ENCODE results near the gene NPM1.
A peak's percentile ranks its signal among the peaks of the same experiment; 100 is the strongest.
"Not testable (repeated sequence)": the region's sequence is repeated elsewhere in the genome, so short reads cannot be mapped to it uniquely, and the experiment has no call there.

NPM1 gene

GRCh38 chr5:171366645-171367044 lies 21.0 kb upstream of the NPM1 start:
- no peaks in the 10 kb centered on the region for H3K36me3 ChIP-seq (ENCODE audit: control insufficient read depth, insufficient read depth, low read length)
- no peak overlapping the region for H3K27ac ChIP-seq (ENCODE audit: low read depth, low read length)
- no peak overlapping the region for H3K4me3 ChIP-seq (ENCODE audit: low read length)
- no peaks in the 10 kb centered on the region for H3K4me1 ChIP-seq (ENCODE audit: control insufficient read depth, insufficient read depth, low read length)
- no peak overlapping the region for H3K9ac ChIP-seq (ENCODE audit: low read length)
- H3K27me3 ChIP-seq (ENCODE audit: control insufficient read depth, insufficient read depth, low read length): no peaks in the 10 kb centered on the region

- Histone ChIP-seq H3K27ac (ENCODE audit: low read depth, low read length) (no peak overlapping the region), H3K4me1 (ENCODE audit: control insufficient read depth, insufficient read depth, low read length) (no peaks in the 10 kb centered on the region), H3K9ac (ENCODE audit: low read length) (no peak overlapping the region), H3K36me3 (ENCODE audit: control insufficient read depth, insufficient read depth, low read length) (no peaks in the 10 kb centered on the region), H3K27me3 (ENCODE audit: control insufficient read depth, insufficient read depth, low read length) (no peaks in the 10 kb centered on the region), H3K4me3 (ENCODE audit: low read length) (no peak overlapping the region)
Measured at GRCh38 chr5:171367424-171368370, 20.0 kb upstream of the NPM1 start.

- no peaks in the 10 kb centered on the region for H3K4me1 ChIP-seq (ENCODE audit: control insufficient read depth, insufficient read depth, low read length)
- no peaks in the 10 kb centered on the region for H3K27me3 ChIP-seq (ENCODE audit: control insufficient read depth, insufficient read depth, low read length)
- no peaks in the 10 kb centered on the region for H3K36me3 ChIP-seq (ENCODE audit: control insufficient read depth, insufficient read depth, low read length)
- no peak overlapping the region for H3K4me3 ChIP-seq (ENCODE audit: low read length)
- no peak overlapping the region for H3K27ac ChIP-seq (ENCODE audit: low read depth, low read length)
- no peak overlapping the region for H3K9ac ChIP-seq (ENCODE audit: low read length)
Measured at GRCh38 chr5:171369056-171369455, 18.6 kb upstream of the NPM1 start.

- Histone ChIP-seq H3K36me3 (ENCODE audit: control insufficient read depth, insufficient read depth, low read length) (no peaks in the 10 kb centered on the region), H3K27ac (ENCODE audit: low read depth, low read length) (no peak overlapping the region), H3K27me3 (ENCODE audit: control insufficient read depth, insufficient read depth, low read length) (no peaks in the 10 kb centered on the region), H3K9ac (ENCODE audit: low read length) (no peak overlapping the region), H3K4me3 (ENCODE audit: low read length) (no peak overlapping the region), H3K4me1 (ENCODE audit: control insufficient read depth, insufficient read depth, low read length) (no peaks in the 10 kb centered on the region)
Measured at GRCh38 chr5:171369898-171370297, 17.8 kb upstream of the NPM1 start.

- not testable (repeated sequence) for H3K27me3 ChIP-seq (ENCODE audit: control insufficient read depth, insufficient read depth, low read length); H3K27ac ChIP-seq (ENCODE audit: low read depth, low read length); H3K4me3 ChIP-seq (ENCODE audit: low read length); H3K9ac ChIP-seq (ENCODE audit: low read length); H3K4me1 ChIP-seq (ENCODE audit: control insufficient read depth, insufficient read depth, low read length); H3K36me3 ChIP-seq (ENCODE audit: control insufficient read depth, insufficient read depth, low read length)
Measured at GRCh38 chr5:171370881-171371280, 16.8 kb upstream of the NPM1 start.

- Histone ChIP-seq H3K4me3 (ENCODE audit: low read length) (no peak overlapping the region), H3K27me3 (ENCODE audit: control insufficient read depth, insufficient read depth, low read length) (no peaks in the 10 kb centered on the region), H3K36me3 (ENCODE audit: control insufficient read depth, insufficient read depth, low read length) (no peaks in the 10 kb centered on the region), H3K9ac (ENCODE audit: low read length) (no peak overlapping the region), H3K27ac (ENCODE audit: low read depth, low read length) (no peak overlapping the region), H3K4me1 (ENCODE audit: control insufficient read depth, insufficient read depth, low read length) (no peaks in the 10 kb centered on the region)
Measured at GRCh38 chr5:171371326-171371725, 16.3 kb upstream of the NPM1 start.

GRCh38 chr5:171379961-171380360 lies 7.7 kb upstream of the NPM1 start:
- no peaks in the 10 kb centered on the region for H3K27me3 ChIP-seq (ENCODE audit: control insufficient read depth, insufficient read depth, low read length)
- H3K27ac ChIP-seq (ENCODE audit: low read depth, low read length): no peak overlapping the region
- H3K4me3 ChIP-seq (ENCODE audit: low read length): no peak overlapping the region
- no peaks in the 10 kb centered on the region for H3K36me3 ChIP-seq (ENCODE audit: control insufficient read depth, insufficient read depth, low read length)
- H3K9ac ChIP-seq (ENCODE audit: low read length): no peak overlapping the region
- H3K4me1 ChIP-seq (ENCODE audit: control insufficient read depth, insufficient read depth, low read length): no peaks in the 10 kb centered on the region

GRCh38 chr5:171384416-171384815 lies 3.2 kb upstream of the NPM1 start:
- H3K9ac ChIP-seq (ENCODE audit: low read length); H3K27me3 ChIP-seq (ENCODE audit: control insufficient read depth, insufficient read depth, low read length); H3K4me3 ChIP-seq (ENCODE audit: low read length); H3K27ac ChIP-seq (ENCODE audit: low read depth, low read length); H3K4me1 ChIP-seq (ENCODE audit: control insufficient read depth, insufficient read depth, low read length); H3K36me3 ChIP-seq (ENCODE audit: control insufficient read depth, insufficient read depth, low read length): not testable (repeated sequence)

GRCh38 chr5:171384999-171385398 lies 2.6 kb upstream of the NPM1 start:
- H3K27ac ChIP-seq (ENCODE audit: low read depth, low read length); H3K36me3 ChIP-seq (ENCODE audit: control insufficient read depth, insufficient read depth, low read length); H3K9ac ChIP-seq (ENCODE audit: low read length); H3K27me3 ChIP-seq (ENCODE audit: control insufficient read depth, insufficient read depth, low read length); H3K4me1 ChIP-seq (ENCODE audit: control insufficient read depth, insufficient read depth, low read length); H3K4me3 ChIP-seq (ENCODE audit: low read length): not testable (repeated sequence)

- Histone ChIP-seq H3K27ac (ENCODE audit: low read depth, low read length) (no peak overlapping the region), H3K36me3 (ENCODE audit: control insufficient read depth, insufficient read depth, low read length) (no peaks in the 10 kb centered on the region), H3K4me1 (ENCODE audit: control insufficient read depth, insufficient read depth, low read length) (peaks cover 7% of the 10 kb centered on the region), H3K9ac (ENCODE audit: low read length) (no peak overlapping the region), H3K4me3 (ENCODE audit: low read length) (no peak overlapping the region), H3K27me3 (ENCODE audit: control insufficient read depth, insufficient read depth, low read length) (no peaks in the 10 kb centered on the region)
Measured at GRCh38 chr5:171386006-171386671, 1.5 kb upstream of the NPM1 start.

- peak overlapping the region; percentile 99 for H3K4me3 ChIP-seq (ENCODE audit: low read length)
- peaks cover 4% of the 10 kb centered on the region for H3K36me3 ChIP-seq (ENCODE audit: control insufficient read depth, insufficient read depth, low read length)
- peak overlapping the region; percentile 99 for H3K9ac ChIP-seq (ENCODE audit: low read length)
- peaks cover 7% of the 10 kb centered on the region for H3K4me1 ChIP-seq (ENCODE audit: control insufficient read depth, insufficient read depth, low read length)
- no peaks in the 10 kb centered on the region for H3K27me3 ChIP-seq (ENCODE audit: control insufficient read depth, insufficient read depth, low read length)
- peak overlapping the region; percentile 98 for H3K27ac ChIP-seq (ENCODE audit: low read depth, low read length)
Measured at GRCh38 chr5:171386861-171387344, 746 bp upstream of the NPM1 start.

- H3K9ac ChIP-seq (ENCODE audit: low read length): peak overlapping the region; percentile 4
- H3K27me3 ChIP-seq (ENCODE audit: control insufficient read depth, insufficient read depth, low read length): no peaks in the 10 kb centered on the region
- H3K4me3 ChIP-seq (ENCODE audit: low read length): peak overlapping the region; percentile 99
- peaks cover 11% of the 10 kb centered on the region for H3K36me3 ChIP-seq (ENCODE audit: control insufficient read depth, insufficient read depth, low read length)
- peak overlapping the region; percentile 94 for H3K27ac ChIP-seq (ENCODE audit: low read depth, low read length)
- H3K4me1 ChIP-seq (ENCODE audit: control insufficient read depth, insufficient read depth, low read length): peaks cover 7% of the 10 kb centered on the region
Measured at GRCh38 chr5:171387970-171388815, 544 bp downstream of the NPM1 start.

Measured in rectal smooth muscle tissue (tissue), 1 donor.